ENCODE results near the gene EIF4E2. TPM values are rescaled to one million over a fixed set of nuclear protein-coding genes. Genes with fewer than 3 reads are reported as not detected.

The EIF4E2 gene
- total and polyA plus RNA-seq, 2 donors (not counting 3 experiments of a cell fraction or from before 2014, with no cell fraction given) = 50.0 to 96.5 TPM

DNA sequence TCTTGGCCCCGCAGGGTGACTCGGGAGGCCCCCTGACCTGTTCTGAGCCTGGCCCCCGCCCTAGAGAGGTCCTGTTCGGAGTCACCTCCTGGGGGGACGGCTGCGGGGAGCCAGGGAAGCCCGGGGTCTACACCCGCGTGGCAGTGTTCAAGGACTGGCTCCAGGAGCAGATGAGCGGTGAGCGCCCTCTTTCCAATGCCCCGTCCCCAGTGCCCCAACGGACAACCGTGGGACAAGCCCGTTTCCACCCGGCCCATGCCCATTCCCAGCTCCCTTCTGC, 27.1 kb upstream of the EIF4E2 start:
- H3K27ac ChIP-seq (ENCODE audit: insufficient read depth, low read depth, low read length) = no peak overlapping the region
- peaks cover 21 to 31% of the 10 kb centered on the region in 2 experiments for H3K27me3 ChIP-seq (ENCODE audit: control insufficient read depth in 2 of 2, insufficient read depth in 2 of 2, low read length in 2 of 2)
- no peaks in the 10 kb centered on the region for H3K9me3 ChIP-seq (replicated peaks; ENCODE audit: control insufficient read depth, insufficient read depth, low read length)
- H3K4me2 ChIP-seq (ENCODE audit: insufficient read depth, low read length) = no peak overlapping the region
- ChIA-PET POLR2A (no interaction called here), CTCF (interaction anchor here (0.9 to 4.6 kb wide), 6 partner anchors 8 to 673 kb away, joined by 3 to 44 read pairs (median 4); partner anchors contain the start of genes EIF4E2 and TIGD1)
- no peaks in the 10 kb centered on the region for H3K36me3 ChIP-seq (ENCODE audit: control insufficient read depth in 2 of 2, extremely low read depth in 1 of 2, insufficient read depth in 2 of 2, low read length in 2 of 2)
- intact Hi-C loops (cut with micrococcal nuclease) = loop anchor here (5.0 kb wide), 1 partner anchor 616 kb away; no protein-coding TSS in a partner anchor
- FAIRE-seq (no peak), DNase-seq (ENCODE audit: low read depth, low spot score) (no peak)
- no TSS peak for BruUV-seq (replicated peaks)
- H3K4me1 ChIP-seq (ENCODE audit: control insufficient read depth, extremely low read depth, insufficient read depth, low read length) = no peaks in the 10 kb centered on the region
- no peak overlapping the region for H3K9ac ChIP-seq (replicated peaks; ENCODE audit: extremely low read depth, insufficient read depth, low read length)
- no peaks in the 10 kb centered on the region for H3K79me2 ChIP-seq (ENCODE audit: control insufficient read depth, insufficient read depth, low read length)
- H4K20me1 ChIP-seq (replicated peaks; ENCODE audit: control insufficient read depth, extremely low read depth, insufficient read depth, low read length) = no peaks in the 10 kb centered on the region
- dilution Hi-C loops (cut with MboI; ENCODE audit: extremely low pct_ligation_motif_present, low sequenced_read_pairs) = no loop called here
- no peak overlapping the region for H2AFZ ChIP-seq (ENCODE audit: low read depth, low read length)
- TF ChIP-seq, protein P1, sequence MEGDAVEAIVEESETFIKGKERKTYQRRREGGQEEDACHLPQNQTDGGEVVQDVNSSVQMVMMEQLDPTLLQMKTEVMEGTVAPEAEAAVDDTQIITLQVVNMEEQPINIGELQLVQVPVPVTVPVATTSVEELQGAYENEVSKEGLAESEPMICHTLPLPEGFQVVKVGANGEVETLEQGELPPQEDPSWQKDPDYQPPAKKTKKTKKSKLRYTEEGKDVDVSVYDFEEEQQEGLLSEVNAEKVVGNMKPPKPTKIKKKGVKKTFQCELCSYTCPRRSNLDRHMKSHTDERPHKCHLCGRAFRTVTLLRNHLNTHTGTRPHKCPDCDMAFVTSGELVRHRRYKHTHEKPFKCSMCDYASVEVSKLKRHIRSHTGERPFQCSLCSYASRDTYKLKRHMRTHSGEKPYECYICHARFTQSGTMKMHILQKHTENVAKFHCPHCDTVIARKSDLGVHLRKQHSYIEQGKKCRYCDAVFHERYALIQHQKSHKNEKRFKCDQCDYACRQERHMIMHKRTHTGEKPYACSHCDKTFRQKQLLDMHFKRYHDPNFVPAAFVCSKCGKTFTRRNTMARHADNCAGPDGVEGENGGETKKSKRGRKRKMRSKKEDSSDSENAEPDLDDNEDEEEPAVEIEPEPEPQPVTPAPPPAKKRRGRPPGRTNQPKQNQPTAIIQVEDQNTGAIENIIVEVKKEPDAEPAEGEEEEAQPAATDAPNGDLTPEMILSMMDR (IDR thresholded peaks at IDR 0.05; ENCODE audit: extremely low read depth in 1 of 2, insufficient read depth in 1 of 2, low read depth in 1 of 2, low read length in 2 of 2) = no peak
- no peak for TF ChIP-seq EZH2 (IDR thresholded peaks at IDR 0.05; ENCODE audit: borderline replicate concordance, low read depth, low read length, severe bottlenecking)
- no peak for TF ChIP-seq POLR2A (IDR thresholded peaks at IDR 0.05; ENCODE audit: low read depth, low read length)
- no peak for TF ChIP-seq JUN (IDR thresholded peaks at IDR 0.05; ENCODE audit: borderline replicate concordance, insufficient read depth, insufficient read length, low read depth)
- TF ChIP-seq, protein P2, sequence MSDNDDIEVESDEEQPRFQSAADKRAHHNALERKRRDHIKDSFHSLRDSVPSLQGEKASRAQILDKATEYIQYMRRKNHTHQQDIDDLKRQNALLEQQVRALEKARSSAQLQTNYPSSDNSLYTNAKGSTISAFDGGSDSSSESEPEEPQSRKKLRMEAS (IDR thresholded peaks at IDR 0.05; ENCODE audit: insufficient read depth, insufficient read length) = no peak
- TF ChIP-seq GATA2 (IDR thresholded peaks at IDR 0.05; ENCODE audit: insufficient read depth, insufficient read length, low read depth, low read length) = no peak
- TF ChIP-seq POLR2AphosphoS5 (IDR thresholded peaks at IDR 0.05; ENCODE audit: insufficient read depth, low read depth, low read length) = no peak
- no peak for TF ChIP-seq MYC (IDR thresholded peaks at IDR 0.05; ENCODE audit: low read depth, low read length)
- no peak for TF ChIP-seq FOS (IDR thresholded peaks at IDR 0.05; ENCODE audit: borderline replicate concordance, insufficient read depth, low read length)
- no peaks in the 10 kb centered on the region for H3K9me1 ChIP-seq (replicated peaks; ENCODE audit: control insufficient read depth, extremely low read depth, insufficient read depth, low read length)
- no peak overlapping the region for H3K4me3 ChIP-seq (replicated peaks in 1 of 3; ENCODE audit: insufficient read depth in 1 of 3, low read depth in 1 of 3, low read length in 3 of 3)

All from endothelial cell of umbilical vein (primary cell).